Epithelial cell of esophagus (primary cell): Measurements from ENCODE around the gene NR6A1.

Experiments
- DNase-seq: peaks from one replicate; pipeline ENCODE4 v3.0.0; 2010; ENCODE audit warnings: low read depth
- H3K4me3 ChIP-seq: 2 replicates; pipeline ENCODE4 v1.5.1; 2011; ENCODE audit warnings: mild to moderate bottlenecking, low read length, control low read depth
- CTCF ChIP-seq: IDR thresholded peaks from 2 replicates; pipeline ENCODE4 v1.5.1; 2011; ENCODE audit warnings: low read depth, mild to moderate bottlenecking, low read length, control low read depth, inconsistent platforms; ENCODE audit not compliant: insufficient read depth; ENCODE audit errors: missing control alignments

Gene NR6A1

DNA sequence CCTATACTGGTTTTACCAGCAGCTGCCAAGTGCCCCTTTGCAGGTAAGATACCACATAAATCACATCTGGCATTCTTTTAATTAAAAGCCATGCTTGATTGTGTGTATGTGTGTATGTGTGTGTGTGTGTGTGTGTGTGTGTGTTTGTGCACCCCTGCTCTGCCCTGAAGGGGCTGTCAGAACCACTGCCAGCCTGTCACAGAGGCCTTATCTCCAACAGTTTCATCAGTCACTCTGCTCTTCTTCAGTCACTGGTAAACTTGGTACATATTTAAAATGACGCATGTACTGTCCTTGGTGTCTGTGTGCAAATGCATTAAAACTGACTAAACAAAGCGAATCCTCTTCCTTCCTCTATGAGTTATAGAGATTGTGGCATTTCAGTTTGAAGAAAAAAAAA lies 244.9 kb downstream of the NR6A1 start:
- no peak for TF ChIP-seq CTCF
- DNase-seq = no peak
- H3K4me3 ChIP-seq = no peak overlapping the region

DNA sequence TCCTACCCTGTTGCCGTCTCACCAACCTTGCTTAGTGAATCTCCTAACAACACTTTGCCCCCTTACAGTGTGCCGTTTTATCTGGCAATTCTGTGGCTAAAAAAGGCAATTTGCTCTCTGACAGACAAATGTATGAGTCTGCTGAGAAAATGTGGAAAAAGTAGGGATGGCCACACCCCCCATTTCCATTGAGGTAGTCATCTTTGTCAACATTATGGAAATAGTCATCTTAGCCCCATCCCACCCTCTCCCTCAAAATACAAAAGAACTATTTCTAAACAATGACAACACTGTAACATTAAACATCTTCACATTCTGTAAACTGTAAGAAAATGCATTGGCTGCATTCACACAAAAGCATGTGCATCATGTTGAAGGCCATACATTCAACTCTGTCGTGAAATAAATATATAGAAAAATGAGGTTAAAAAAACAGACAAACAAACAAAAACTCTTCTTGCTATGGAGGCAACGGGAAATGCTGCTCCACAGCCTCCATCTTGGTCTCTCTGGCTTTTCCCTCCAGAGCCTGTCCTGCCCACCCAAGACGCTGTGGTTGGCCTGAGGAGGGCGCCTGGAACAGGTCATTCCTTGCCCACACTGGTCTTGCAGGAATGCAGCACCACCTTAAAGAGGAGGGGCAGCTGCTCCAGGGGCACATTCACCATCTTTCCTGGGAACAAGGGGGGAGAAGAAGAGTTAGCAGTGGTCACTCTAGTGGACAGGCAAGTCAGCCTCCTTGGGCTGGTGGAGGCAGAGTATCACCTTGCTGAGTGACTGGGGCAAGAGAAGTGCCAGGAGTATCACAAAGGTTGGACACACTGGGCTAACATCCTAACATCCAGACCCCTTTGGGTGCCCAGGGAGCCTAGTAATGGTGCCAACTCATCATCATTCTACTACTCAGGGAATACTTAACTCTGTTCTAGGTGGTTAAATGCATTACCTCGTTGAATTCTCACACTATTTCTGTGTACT lies 248.7 kb downstream of the NR6A1 start:
- H3K4me3 ChIP-seq = no peak overlapping the region
- no peak for DNase-seq
- no peak for TF ChIP-seq CTCF

DNA sequence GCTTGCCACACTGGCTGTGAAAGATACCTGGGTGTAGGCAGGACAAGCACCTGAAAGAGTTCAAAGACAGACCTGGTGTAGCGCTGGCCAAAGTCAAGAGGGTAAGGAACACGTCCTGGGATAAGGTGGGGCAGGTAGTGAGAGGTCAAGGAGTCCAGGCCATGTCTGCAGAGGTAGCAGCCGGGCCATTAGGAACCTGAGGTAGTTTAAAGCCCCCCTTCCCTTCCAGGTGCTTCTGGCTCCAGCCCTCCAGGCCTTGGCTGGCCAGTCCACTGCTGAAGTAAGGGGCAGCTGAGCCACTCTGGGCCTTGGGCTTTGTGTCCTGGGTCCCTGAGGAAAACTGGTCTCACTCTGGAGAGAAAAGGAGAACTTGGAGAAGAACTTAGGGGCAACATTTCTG lies 250.0 kb downstream of the NR6A1 start:
- DNase-seq = no peak
- TF ChIP-seq CTCF = no peak
- no peak overlapping the region for H3K4me3 ChIP-seq

DNA sequence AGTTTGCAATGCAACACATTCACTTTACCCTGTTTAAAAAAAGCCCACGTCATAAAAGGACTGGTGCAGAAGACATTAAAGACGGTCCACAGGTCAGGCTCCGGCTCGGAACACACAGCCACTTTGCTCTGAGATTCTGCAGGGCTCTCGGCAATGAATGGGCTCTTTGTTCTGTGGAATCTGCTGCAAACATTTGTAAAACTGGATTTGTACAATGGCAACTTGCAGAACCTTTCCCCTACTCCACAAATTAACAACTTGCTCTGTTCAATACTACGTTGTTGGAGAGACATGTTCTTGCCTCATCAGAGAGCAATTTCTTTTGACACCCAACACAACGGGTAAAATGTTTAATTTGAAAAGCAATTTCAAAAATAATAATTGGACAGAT lies 250.9 kb downstream of the NR6A1 start:
- H3K4me3 ChIP-seq = no peak overlapping the region
- no peak for TF ChIP-seq CTCF
- DNase-seq = no peak

DNA sequence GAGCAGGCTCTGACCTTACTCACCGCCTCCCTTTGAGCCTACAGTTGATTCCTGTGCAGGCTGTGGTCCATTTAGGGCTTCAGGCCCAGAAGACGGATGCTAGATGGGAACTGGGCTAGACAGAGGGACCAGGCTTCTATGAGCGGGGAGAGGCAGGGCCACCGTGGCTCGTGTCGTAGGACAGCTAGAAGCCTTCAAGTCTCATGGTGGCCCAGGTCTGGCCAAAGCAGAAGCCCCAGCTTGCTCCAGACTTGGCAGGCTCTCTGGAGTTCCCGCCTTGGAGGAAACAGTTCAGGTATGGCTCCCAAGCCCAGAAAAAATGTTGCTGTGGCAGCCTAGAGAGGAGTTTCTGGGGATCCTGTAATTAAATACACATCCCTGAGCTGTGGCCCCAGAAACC lies 253.0 kb downstream of the NR6A1 start:
- no peak overlapping the region for H3K4me3 ChIP-seq
- no peak for DNase-seq
- no peak for TF ChIP-seq CTCF

- H3K4me3 ChIP-seq = no peak overlapping the region
- no peak for DNase-seq
- TF ChIP-seq CTCF = no peak
Measured at GRCh38 chr9:124517600-124517999, 253.5 kb downstream of the NR6A1 start.

- no peak for DNase-seq
- no peak for TF ChIP-seq CTCF
- H3K4me3 ChIP-seq = no peak overlapping the region
Measured at GRCh38 chr9:124514874-124515273, 256.2 kb downstream of the NR6A1 start.
